GM19395 (cell line): ENCODE results near the gene PPP4C.
"Not testable (repeated sequence)": the region's sequence is repeated elsewhere in the genome, so short reads cannot be mapped to it uniquely, and the experiment has no call there.

Experiments
- ATAC-seq: cut with Tn5 transposase; IDR thresholded peaks from one replicate; pipeline ENCODE4 v1.9.1; 2021; ENCODE audit warnings: mild to moderate bottlenecking, moderate library complexity; ENCODE audit not compliant: unreplicated experiment

The PPP4C gene

DNA sequence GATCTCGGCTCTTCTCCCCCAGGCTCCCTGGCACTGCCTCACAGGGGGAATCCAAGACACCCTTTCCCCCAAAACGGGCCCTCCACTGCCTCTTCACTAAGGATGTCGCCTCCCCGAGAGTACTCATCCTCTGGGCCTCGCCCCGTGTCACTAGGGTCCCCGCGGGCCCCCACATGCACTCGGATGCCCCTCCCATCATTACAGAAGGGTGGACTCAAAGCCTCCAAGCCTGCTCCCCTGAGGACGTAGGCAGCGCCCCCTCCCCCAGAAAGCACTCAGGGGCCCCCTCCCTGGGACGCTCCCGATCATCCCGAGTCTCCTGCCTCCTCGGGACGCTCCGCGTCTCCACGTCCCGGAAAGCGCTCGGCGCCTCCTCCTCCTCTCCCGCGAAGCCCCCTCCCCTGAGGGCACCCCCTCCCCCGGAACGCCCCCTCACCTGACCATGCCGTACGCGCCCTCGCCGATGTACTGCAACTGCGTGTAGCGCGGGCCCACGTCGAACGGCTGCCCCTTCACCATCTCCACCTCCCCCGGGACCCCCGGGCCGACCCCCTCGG lies 46.9 kb downstream of the PPP4C start:
- ATAC-seq: no peak

DNA sequence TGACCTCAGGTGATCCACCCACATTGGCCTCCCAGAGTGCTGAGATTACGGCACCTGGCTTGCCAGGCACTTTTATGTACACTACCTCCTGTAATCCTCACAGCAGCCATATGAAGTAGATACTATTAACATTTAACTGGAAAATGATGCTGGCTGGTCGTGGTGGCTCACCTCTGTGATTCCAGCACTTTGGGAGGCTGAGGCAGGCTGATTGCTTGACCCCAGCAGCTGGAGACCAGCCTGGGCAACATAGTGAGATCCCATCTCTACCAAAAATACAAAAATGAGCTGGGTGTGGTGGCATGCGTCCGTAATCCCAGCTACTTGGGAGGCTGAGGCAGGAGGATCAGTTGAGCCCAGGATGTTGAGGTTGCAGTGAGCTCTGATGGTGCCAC lies 49.2 kb downstream of the PPP4C start:
- ATAC-seq: no peak

DNA sequence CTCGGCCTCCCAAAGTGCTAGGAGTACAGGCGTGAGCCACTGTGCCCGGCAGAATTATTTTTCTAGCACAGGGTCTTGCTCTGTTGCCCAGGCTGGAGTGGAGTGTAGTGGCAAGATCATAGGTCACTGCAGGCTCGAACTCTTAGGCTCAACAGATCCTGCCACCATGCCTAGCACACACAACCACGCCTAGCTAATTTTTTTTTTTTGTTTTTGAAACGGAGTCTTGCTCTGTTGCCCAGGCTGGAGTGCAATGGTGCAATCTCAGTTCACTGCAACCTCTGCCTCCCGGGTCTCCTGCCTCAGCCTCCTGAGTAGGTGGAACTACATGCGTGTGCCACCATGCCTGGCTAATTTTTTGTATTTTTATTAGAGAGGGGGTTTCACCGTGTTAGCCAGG lies 49.9 kb downstream of the PPP4C start:
- not testable (repeated sequence) for ATAC-seq

DNA sequence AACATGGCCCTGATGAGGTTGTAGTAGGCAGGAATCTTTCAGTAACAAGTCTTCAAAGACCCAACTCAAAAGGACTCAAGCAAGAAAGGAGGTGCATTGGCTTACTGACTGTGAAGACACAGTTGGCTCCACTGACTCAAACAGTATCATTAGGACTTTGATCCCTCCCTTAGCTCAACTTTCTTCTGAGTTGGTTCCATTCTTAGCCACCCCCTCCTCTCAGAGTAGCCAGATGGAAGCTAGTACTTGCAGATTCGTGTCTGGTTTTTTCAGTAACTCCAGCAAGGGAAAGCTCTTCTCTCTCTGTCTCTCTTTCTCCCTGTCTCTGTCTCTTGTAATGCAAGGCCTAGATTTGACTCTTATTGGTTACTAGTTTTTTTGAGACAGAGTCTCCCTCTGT lies 52.2 kb downstream of the PPP4C start:
- no peak for ATAC-seq

DNA sequence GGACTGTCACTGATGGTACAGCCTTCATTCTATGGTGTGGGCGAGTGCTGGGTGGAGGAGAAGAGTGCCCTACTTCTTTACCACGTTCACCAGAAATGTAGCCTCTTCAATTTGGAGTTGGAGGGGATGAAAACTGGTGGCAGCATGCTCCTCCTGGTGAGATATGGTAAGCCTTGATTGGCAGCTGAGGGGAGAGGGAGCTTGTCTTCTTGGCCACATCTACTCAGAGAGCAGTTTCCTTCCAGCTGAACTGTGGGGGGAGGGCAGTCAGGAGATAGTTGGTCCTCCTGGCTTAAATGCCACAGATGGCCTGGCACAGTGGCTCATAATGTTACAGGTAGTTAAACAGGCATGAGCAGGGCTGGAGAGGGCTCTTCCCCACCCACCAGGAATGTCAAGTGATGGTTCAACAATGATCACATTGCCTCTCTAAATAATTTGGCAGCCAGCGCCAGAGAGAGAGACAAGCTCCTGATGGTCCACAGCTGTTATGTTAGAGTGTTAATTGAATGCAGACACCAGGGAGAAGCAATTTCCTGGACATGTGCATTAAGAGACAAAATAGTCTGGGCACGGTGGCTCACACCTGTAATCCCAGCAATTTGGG lies 56.2 kb downstream of the PPP4C start:
- no peak for ATAC-seq

DNA sequence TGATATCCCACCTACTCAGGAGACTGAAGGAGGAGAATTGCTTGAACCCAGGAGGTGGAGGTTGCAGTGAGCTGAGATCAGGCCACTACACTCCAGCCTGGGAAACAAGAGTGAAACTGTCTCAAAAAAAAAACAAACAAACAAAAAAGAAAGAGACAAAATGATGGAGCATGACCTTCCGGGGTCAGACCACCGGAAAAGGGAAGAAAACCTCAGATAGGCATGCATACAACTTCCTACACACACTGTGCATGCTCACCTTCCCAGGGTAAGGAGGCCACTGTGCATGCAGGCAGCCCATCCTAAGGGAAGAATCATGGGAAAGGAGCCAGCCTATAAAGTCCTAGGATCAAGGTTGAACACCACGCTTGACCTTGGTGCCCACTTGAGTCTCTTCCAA lies 56.8 kb downstream of the PPP4C start:
- ATAC-seq: no peak
